PC-3 (cell line): Measurements from ENCODE around the gene ACKR3. TPM values are rescaled to one million over a fixed set of nuclear protein-coding genes. Genes with fewer than 3 reads are reported as not detected.

Source experiments
- ATAC-seq: fragments of 200-7000 bp; cut with Tn5 transposase; 2 replicates; pipeline ENCODE4 v1.9.1; 2020; ENCODE audit warnings: mild to moderate bottlenecking, moderate library complexity
- BruUV-seq: library from RNA; stranded (reverse); fragments of 400-500 nt; replicated peaks from 2 replicates; lab custom pipeline; 2021; lab: Mats Ljungman, UMichigan
- CTCF ChIA-PET: fragments of 300-600 bp; sonication (Branson Sonifier 250); formaldehyde crosslinking; loops from one replicate; lab custom pipeline; 2022; ENCODE audit warnings: antibody characterized with exemption; lab: Charles Lee
- POLR2A ChIA-PET: fragments of 300-600 bp; sonication (Branson Sonifier 250); formaldehyde crosslinking; loops from one replicate; lab custom pipeline; 2022; ENCODE audit warnings: antibody characterized with exemption; ENCODE audit not compliant: unreplicated experiment; lab: Charles Lee
- DNase-seq: peaks from one replicate; pipeline ENCODE4 v3.0.0-alpha.2; 2015
- H2AFZ ChIP-seq: fragments of 300-600 bp; sonication (generic); 2 replicates; pipeline ENCODE4 v1.6.0; 2016; ENCODE audit warnings: antibody characterized with exemption, low read length
- H3F3A ChIP-seq: fragments of 300-600 bp; sonication (generic); one replicate; pipeline ENCODE4 v1.6.0; 2017; ENCODE audit warnings: antibody characterized with exemption, low read length, control low read depth, mild to moderate bottlenecking; ENCODE audit not compliant: unreplicated experiment
- H3K27ac ChIP-seq: fragments of 300-600 bp; sonication (generic); 2 replicates; pipeline ENCODE4 v1.5.1; 2016; ENCODE audit warnings: mild to moderate bottlenecking, low read length
- H3K27me3 ChIP-seq: fragments of 300-600 bp; sonication (generic); 2 replicates; pipeline ENCODE4 v1.6.1; 2016; ENCODE audit warnings: low read length, mixed read lengths
- H3K36me3 ChIP-seq: fragments of 300-600 bp; sonication (generic); 2 replicates; pipeline ENCODE4 v1.6.1; 2016; ENCODE audit warnings: low read depth, mixed run types, low read length, mixed read lengths
- H3K4me1 ChIP-seq: fragments of 300-600 bp; sonication (generic); 2 replicates; pipeline ENCODE4 v1.5.1; 2016; ENCODE audit warnings: low read length; ENCODE audit not compliant: insufficient read depth
- H3K4me2 ChIP-seq: fragments of 300-600 bp; sonication (generic); 2 replicates; pipeline ENCODE4 v1.6.0; 2016; ENCODE audit warnings: low read length
- H3K4me3 ChIP-seq: fragments of 300-600 bp; sonication (generic); 2 replicates; pipeline ENCODE4 v1.5.1; 2016; ENCODE audit warnings: mild to moderate bottlenecking, low read length, mixed read lengths
- H3K79me2 ChIP-seq: fragments of 300-600 bp; sonication (generic); 2 replicates; pipeline ENCODE4 v1.6.1; 2017; ENCODE audit warnings: low read length, mixed read lengths
- H3K9ac ChIP-seq: fragments of 300-600 bp; sonication (generic); 2 replicates; pipeline ENCODE4 v1.6.0; 2016; ENCODE audit warnings: mild to moderate bottlenecking, low read length
- H3K9me2 ChIP-seq: fragments of 300-600 bp; sonication (generic); replicated peaks from 2 replicates; pipeline ENCODE4 v1.6.1; 2016; ENCODE audit warnings: mixed run types, low read length, mixed read lengths
- H3K9me3 ChIP-seq: fragments of 300-600 bp; sonication (generic); 2 replicates; pipeline ENCODE4 v1.6.1; 2016; ENCODE audit warnings: low read length, mixed read lengths
- H4K20me1 ChIP-seq: fragments of 300-600 bp; sonication (generic); 2 replicates; pipeline ENCODE4 v1.6.1; 2016; ENCODE audit warnings: low read length, mixed read lengths
- CTCF ChIP-seq: fragments of 300-600 bp; sonication (generic); conservative IDR thresholded peaks from 2 replicates; pipeline ENCODE4 v1.5.1; 2017; ENCODE audit warnings: antibody characterized with exemption, low read depth, mild to moderate bottlenecking, low read length
- EZH2 ChIP-seq: fragments of 300-600 bp; sonication (generic); IDR thresholded peaks from one replicate; pipeline ENCODE4 v1.6.1; 2017; ENCODE audit warnings: antibody characterized with exemption, mild to moderate bottlenecking, low read length; ENCODE audit not compliant: unreplicated experiment
- EZH2phosphoT487 ChIP-seq: fragments of 300-600 bp; sonication (generic); IDR thresholded peaks from 2 replicates; pipeline ENCODE4 v1.6.1; 2018; ENCODE audit warnings: mild to moderate bottlenecking, antibody characterized with exemption, low read length, borderline replicate concordance
- intact Hi-C: fragments of 100-400 bp; cut with micrococcal nuclease; formaldehyde crosslinking; loops from 2 replicates; pipeline ENCODE4 v1.9.0; 2023
- total RNA-seq: library from RNA; depleted of rRNA; stranded (reverse); fragments of >200 nt; gene quantifications from 2 replicates; pipeline ENCODE4 v1.2.3, GENCODE V29; 2014

ACKR3 gene
- total RNA-seq, 1 experiment from 2014 or later: 3.1 TPM

GRCh38 chr2:236622660-236623059 lies 53.0 kb downstream of the ACKR3 start:
- no peak for DNase-seq
- Histone ChIP-seq H3K27ac (no peak overlapping the region), H3K4me2 (no peak overlapping the region), H3K79me2 (no peaks in the 10 kb centered on the region), H3K9me3 (no peaks in the 10 kb centered on the region), H3K27me3 (peaks cover 8% of the 10 kb centered on the region; the same call in 1 of the 2 replicates), H4K20me1 (no peaks in the 10 kb centered on the region), H3K9ac (no peak overlapping the region), H3K9me2 (no peaks in the 10 kb centered on the region), H3F3A (no peaks in the 10 kb centered on the region), H3K4me1 (no peaks in the 10 kb centered on the region), H2AFZ (no peak overlapping the region), H3K4me3 (no peak overlapping the region), H3K36me3 (no peaks in the 10 kb centered on the region)
- no TSS peak for BruUV-seq
- ATAC-seq: no peak
- TF ChIP-seq CTCF: no peak
- TF ChIP-seq EZH2phosphoT487: no peak
- no peak for TF ChIP-seq EZH2
- intact Hi-C loops: no loop called here
- CTCF ChIA-PET: no interaction called here
- POLR2A ChIA-PET: interaction anchor here (0.7 kb wide), 1 partner anchor 39 kb away, joined by 4 read pairs; no protein-coding TSS in a partner anchor

- no peaks in the 10 kb centered on the region for H3K79me2 ChIP-seq
- H3K9me2 ChIP-seq: no peaks in the 10 kb centered on the region
- CTCF ChIA-PET: no interaction called here
- no peak overlapping the region for H2AFZ ChIP-seq
- TF ChIP-seq CTCF (no peak), EZH2phosphoT487 (no peak), EZH2 (no peak)
- no peaks in the 10 kb centered on the region for H3F3A ChIP-seq
- DNase-seq: no peak
- no peak for ATAC-seq
- no peaks in the 10 kb centered on the region for H3K9me3 ChIP-seq
- no peaks in the 10 kb centered on the region for H3K36me3 ChIP-seq
- no peak overlapping the region for H3K4me2 ChIP-seq
- peaks cover 4% of the 10 kb centered on the region; the same call in 1 of the 2 replicates for H3K27me3 ChIP-seq
- no peak overlapping the region for H3K4me3 ChIP-seq
- no peaks in the 10 kb centered on the region for H4K20me1 ChIP-seq
- POLR2A ChIA-PET: no interaction called here
- H3K9ac ChIP-seq: no peak overlapping the region
- no TSS peak for BruUV-seq
- no peaks in the 10 kb centered on the region for H3K4me1 ChIP-seq
- H3K27ac ChIP-seq: no peak overlapping the region
- intact Hi-C loops: no loop called here
These were observed 54.2 kb downstream of the ACKR3 start for GRCh38 chr2:236623816-236624215.

GRCh38 chr2:236625156-236625690 lies 55.6 kb downstream of the ACKR3 start:
- no peak for TF ChIP-seq EZH2
- no peak for TF ChIP-seq CTCF
- no peak for TF ChIP-seq EZH2phosphoT487

More at GRCh38 chr2:236625156-236625690, 55.6 kb downstream of the ACKR3 start:
- H3K27ac ChIP-seq: no peak overlapping the region
- H3K4me2 ChIP-seq: no peak overlapping the region
- H3K4me3 ChIP-seq: no peak overlapping the region
- no peaks in the 10 kb centered on the region for H3K36me3 ChIP-seq
- BruUV-seq: no TSS peak
- no peak overlapping the region for H3K9ac ChIP-seq
- ATAC-seq (no peak), DNase-seq (no peak)
- H3K9me2 ChIP-seq: no peaks in the 10 kb centered on the region
- POLR2A ChIA-PET: no interaction called here
- H3K27me3 ChIP-seq: no peaks in the 10 kb centered on the region
- H3K9me3 ChIP-seq: no peaks in the 10 kb centered on the region
- CTCF ChIA-PET: no interaction called here
- H2AFZ ChIP-seq: no peak overlapping the region
- no peaks in the 10 kb centered on the region for H3F3A ChIP-seq
- no peaks in the 10 kb centered on the region for H3K4me1 ChIP-seq
- H3K79me2 ChIP-seq: no peaks in the 10 kb centered on the region
- intact Hi-C loops: no loop called here
- H4K20me1 ChIP-seq: no peaks in the 10 kb centered on the region
